COLO668 (cell line): ENCODE data around the gene MSI2.

Source experiments
- DNase-seq: peaks from one replicate; lab custom pipeline; 2025; ENCODE audit not compliant: unreplicated experiment; lab: John Stamatoyannopoulos, UW

The MSI2 gene

GRCh38 chr17:57548421-57549410 is 292.4 kb downstream of the MSI2 start:
- no peak for DNase-seq

DNA sequence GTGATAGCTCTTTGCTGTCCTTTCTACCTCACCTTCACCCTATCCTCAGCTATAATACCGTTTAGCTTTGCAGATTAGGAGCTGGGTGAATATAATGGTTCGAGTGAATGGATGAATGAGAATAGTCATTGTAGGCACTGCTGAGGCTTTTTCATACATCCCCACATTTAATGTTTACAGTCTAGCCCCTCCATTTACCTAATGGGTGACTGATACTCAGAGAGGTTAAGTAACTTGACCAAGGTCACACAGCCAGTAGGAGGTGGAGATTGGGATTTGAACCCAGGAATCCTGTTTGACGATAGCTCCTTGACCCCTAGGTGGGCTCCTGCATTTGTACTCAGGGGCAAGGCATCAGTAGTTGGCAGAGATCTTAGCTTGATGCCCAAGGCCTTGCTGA is 293.1 kb downstream of the MSI2 start:
- no peak for DNase-seq

DNA sequence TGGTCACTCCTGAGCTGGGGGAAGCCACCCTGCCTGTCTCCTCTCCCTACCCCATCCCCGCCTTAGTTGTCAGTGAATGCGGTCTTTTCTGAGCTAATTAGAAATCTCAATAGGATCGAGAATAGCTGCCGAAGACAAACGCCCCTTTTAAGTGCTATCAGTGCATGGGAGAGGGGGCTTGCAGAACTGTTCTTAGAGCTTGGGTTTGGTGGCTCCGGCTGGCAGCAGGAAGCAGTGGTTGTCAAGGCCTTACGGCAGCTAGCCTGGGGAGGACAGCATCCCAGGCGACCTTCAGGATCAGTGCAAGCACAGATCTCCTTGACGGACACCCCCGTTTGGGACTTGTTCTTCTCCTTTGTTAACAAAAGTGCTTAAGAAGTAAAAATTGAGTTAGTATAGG is 293.7 kb downstream of the MSI2 start:
- DNase-seq = no peak

DNA sequence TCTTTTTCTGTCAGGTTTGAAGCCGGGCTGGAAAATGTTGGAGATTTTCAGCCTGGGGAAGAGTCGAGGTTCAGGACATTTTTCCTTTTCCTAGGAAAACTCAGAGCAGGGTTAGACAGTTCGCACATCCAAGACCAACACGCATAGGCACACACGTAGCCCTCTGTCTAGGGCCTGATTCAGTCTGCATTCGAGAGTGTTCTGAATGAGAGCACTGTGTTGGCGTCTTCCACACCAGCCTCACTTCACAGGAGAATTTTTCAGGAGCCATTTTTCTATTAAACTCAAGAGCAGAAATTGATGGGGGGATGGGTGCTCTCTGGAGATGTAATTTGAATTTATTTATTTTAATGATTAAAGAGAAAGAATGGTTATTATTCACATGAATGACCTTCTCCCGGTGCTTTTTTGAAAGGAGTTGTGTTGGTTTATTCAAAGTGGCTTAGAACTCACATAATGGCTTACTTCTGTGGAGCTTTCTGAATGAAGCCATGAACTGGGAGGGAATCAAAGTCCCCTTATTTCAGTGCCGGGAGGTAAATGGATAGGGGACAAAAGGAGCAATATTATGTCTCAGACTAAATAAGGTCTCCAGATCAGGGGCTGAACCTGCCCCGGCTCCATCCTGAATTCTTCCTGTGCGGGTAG is 294.5 kb downstream of the MSI2 start:
- no peak for DNase-seq

GRCh38 chr17:57551321-57552079 is 295.2 kb downstream of the MSI2 start:
- DNase-seq = no peak

GRCh38 chr17:57552114-57552624 is 295.8 kb downstream of the MSI2 start:
- no peak for DNase-seq

- DNase-seq = no peak
Observed at GRCh38 chr17:57553526-57553925, 297.2 kb downstream of the MSI2 start.

DNA sequence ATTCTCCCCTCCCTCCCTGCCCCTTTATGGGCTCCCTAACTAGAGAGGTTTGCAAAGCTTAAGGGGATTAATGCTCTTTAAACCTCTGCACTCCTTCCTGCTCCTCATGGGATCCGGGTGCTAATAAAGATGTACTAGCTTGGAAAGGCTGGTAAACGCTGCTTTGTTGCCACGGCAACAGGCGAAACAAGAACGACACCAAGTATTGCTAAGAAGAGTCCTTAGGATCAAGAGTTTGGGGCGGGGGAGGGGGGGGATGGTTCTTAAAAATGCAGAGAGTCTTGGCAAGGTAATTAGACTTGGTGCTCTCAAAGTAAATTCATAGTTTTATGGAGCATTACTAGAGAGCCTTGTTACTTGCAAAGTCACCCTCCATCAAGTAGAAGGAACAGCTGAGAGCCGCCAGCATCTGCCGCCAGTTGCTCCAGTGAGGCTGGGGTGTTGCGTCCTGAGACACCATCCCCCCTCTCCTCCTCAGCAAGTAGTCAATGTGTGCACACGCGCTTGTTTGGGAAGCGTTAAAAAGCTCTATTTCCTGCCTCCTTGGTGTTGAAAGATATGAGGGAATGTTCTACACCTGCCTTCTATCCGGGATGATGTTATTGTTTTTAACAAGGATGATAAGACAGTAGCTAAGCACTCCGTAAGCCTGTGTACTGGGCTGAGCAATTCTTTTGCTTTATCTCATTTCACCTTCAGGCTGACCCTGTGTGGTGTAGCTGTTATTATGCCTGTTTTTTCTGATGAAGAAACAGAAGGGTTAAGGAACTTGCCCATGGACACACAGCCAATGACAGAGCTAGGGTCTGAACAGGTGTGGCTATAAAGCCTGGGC is 297.9 kb downstream of the MSI2 start:
- DNase-seq = peak; percentile 9

DNA sequence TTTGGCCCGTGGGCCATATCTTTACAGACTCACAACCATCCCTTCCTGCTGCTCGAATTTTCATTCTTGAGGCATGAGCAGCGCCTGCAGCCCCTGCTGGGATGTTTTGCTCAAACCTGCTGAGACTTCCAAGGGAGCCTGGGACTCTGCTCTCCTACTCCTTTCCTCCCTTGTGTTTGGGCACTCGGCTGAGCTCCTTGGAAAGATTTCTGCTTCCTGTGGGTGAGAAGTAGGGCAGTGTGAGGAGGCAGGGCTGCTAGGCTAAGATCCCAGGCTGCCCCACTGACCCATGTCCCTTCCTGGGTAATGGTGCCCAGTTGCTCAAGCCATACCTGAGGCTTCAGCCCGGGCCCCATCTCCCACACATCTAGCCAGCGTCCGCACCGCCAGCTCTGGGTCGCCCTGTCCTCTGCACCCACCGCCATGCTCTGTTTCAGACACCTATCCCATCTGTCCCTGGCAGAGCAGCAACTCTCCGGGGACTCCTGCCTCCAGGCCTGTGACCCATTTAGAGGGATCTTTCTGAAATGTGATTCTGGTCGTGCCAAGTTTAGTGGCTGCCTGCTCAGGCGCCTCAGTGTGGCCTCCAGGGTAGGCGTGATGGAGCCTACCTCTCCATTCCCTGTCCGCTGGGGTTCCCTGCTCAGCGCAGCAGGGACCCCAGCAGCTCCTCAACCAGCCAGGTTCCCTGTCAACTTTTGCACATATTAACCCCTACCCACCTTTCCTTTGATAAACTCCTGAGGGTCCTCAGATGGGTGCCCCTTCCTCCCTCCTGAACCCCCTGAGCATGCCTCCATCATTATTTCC is 298.7 kb downstream of the MSI2 start:
- no peak for DNase-seq

GRCh38 chr17:57555636-57556175 is 299.4 kb downstream of the MSI2 start:
- DNase-seq = no peak

GRCh38 chr17:57556320-57556719 is 300.0 kb downstream of the MSI2 start:
- no peak for DNase-seq

DNA sequence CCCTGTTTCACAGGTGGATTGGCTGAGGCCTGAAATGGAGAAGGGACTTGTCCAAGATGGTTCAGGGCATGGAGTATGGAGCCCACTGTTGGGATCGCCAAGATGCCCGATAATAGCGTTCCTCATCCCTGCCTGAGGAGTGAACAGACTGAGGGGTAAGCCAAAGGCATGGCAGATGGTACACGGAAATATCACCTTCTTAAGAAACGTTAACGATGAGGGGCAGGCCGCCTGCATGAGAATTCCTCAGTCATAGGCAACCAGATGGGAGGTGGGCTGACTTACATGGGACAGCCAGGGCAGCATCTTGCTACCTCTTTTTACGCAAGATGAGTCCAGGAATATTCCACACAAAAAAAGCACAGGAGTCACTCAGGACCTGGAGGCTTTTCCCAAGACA is 300.7 kb downstream of the MSI2 start:
- DNase-seq = no peak

- DNase-seq = no peak
Observed at GRCh38 chr17:57557416-57557815, 301.1 kb downstream of the MSI2 start.

DNA sequence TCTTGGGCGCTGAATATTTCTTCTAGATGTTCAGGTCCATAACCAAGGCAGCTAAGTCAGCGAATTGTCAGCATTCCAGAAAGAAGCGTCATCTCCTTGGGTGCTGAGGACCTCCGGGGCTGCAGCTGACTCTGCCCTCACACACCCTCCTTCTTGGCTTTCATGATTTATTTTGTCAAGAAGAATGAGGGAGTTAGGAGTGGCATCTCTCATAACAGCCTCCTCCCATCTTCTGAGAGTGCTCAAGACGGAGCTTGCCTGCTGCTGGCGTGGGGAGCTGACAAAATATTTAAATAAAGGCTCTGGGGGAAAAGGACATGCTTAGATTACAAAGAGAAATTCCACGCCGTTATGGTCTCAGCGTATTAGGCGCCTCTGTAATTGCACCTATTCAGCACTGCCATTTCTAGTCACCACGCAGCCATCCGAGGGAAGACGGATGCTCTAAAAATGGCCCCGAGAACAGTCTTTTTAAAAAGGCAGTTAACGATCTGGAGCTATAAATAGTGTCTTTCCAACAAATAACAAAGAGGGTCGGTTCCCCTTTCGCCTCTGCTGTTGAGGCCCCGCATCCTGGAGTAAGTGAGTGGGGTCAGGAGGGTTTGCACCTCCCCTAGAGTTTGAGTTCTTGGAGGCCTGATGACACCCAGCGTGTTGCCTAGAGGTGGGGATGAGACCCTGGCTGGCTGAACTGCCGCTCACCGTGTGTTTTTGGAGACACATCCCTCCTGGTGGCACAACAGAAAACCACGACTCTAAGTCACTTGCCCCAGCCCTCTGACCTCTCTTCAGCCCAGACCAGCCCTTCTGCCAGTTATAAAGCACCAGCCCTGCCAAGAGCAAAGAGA is 301.7 kb downstream of the MSI2 start:
- DNase-seq = no peak

- DNase-seq = no peak
Observed at GRCh38 chr17:57559226-57559625, 302.9 kb downstream of the MSI2 start.

- DNase-seq = no peak
Observed at GRCh38 chr17:57559634-57560318, 303.5 kb downstream of the MSI2 start.

DNA sequence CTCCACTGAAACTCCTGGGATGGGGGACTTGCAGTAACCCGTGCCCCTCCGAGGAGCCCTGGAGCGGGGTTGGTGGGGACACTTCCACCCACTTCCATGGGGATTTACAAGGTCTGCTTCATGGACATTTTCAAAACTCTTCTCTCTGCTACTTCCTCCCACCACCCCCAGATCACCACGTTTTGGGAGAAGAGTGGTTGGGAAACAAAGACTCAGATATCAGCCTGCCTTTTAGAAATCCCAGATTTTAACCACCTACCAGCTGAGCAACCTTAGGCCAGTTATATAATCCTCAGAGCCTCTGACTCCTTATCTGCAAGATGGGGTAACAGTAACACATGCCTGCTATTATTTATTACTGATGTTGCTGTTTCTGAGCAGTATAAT is 304.0 kb downstream of the MSI2 start:
- no peak for DNase-seq
